ENCODE measurements around the gene DNAJB11.
"Not testable (repeated sequence)": the region's sequence is repeated elsewhere in the genome, so short reads cannot be mapped to it uniquely, and the experiment has no call there.

The DNAJB11 gene

DNA sequence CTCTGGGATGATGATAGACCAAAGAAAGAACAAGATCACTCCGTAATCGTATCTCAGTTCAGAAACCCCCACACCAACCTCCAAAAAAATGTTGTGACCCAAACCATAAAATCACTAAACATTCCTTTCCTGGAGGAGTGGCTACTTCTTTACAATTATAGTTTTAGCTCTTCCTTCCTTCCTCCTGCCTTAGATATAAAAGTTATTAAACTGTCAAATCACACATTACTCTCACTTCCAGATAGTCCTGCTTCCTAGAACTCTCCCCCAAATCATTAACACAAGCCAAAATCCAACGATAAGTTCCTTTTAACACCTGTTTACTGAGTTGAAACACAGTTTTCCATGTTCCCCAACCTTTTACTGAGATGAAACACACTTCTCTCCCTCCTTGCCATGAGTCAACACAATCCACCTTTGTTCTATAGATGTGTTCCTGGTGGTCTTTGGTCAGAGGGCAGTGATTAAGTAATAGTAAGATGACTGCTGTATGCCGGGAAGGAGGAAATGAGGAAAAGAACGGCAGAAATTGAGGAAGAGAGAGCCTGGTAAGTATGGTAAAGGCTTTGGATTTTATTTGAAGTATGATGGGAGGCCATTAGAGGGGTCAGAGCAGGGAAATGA lies 18.0 kb upstream of the DNAJB11 start:
- DNase-seq (ENCODE audit: low spot score): no peak

DNA sequence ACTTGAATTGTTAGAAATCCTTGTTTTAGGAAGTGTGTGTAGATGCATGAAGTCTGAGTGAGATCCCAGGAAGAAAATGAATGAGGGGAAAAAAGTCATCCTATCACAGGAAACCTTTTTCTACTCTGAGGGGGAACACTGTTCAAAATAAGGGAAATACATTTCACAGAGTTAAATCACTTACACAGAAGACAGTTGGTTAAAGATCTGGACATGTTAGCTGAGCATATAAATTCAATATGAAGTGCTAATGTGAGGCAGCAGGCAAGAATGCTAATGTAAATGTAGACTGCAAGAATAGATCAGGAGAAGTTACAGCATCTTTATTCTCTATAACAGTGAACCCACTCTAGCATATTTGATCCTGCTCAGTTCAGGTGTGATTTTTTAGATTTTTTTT lies 5.9 kb upstream of the DNAJB11 start:
- DNase-seq (ENCODE audit: low spot score): no peak

DNA sequence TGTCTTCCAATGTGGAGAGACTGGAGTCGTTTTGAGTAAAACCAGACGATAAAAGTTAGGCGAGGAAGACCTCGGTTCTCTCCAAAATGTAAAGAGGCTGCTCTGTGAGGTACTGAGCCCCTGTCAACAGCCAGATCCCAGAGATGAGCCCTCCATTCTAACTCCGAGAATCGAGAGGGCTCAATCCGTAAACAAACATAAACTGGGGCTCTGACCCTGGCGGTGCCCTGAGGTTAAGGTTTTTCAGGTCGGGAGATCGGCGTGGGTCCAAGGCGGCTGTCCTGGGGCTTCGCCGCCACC lies 3.8 kb upstream of the DNAJB11 start:
- DNase-seq (ENCODE audit: low spot score): no peak

DNA sequence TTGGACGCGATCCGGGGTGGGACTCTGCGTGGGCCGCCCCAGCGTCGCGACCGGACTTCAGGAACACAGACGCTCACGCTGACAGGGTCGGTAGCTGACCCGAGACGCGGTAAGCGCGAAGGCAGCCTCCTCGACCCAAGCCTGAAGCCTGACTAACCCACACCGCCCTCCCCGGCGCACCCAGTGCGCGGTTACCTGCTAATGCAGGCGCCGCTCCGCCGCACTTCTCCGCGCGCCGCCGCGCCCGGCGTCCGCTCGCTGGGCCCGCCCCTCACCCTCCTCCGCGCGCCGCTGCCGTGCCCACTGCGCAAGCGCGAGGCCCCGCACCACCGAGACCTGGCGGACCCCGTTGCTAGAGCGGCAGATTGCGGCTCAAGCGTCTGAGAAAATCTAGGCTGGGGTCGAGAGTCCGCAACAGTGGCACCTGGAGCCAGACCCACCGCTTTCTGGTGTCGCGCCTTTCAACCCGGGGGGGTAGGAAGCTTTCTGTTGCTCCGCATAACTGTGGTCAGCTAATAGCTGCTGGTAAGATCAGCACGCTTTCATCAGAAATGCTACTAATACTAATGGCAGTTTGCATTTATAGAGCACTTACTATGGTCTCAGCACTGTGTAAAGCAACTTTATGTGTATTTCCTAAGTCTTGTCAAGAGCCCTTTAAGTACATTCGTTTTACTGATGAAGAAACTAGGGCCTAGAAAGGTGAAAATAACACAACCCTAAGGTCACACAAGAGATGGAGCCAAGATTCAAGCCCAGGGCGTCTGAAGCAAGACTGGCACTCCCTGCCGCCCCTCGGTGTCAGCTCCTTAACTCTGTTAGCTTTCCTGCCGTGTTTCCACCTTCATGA lies 3.2 kb upstream of the DNAJB11 start, which contains the start of gene TBCCD1:
TBCCD1 (minus strand) TSS at position 268 of the 850 bp plus-strand sequence. CDS start 3,010 bp downstream, outside the sequence.
- DNase-seq (ENCODE audit: low spot score): peak; percentile 87

DNA sequence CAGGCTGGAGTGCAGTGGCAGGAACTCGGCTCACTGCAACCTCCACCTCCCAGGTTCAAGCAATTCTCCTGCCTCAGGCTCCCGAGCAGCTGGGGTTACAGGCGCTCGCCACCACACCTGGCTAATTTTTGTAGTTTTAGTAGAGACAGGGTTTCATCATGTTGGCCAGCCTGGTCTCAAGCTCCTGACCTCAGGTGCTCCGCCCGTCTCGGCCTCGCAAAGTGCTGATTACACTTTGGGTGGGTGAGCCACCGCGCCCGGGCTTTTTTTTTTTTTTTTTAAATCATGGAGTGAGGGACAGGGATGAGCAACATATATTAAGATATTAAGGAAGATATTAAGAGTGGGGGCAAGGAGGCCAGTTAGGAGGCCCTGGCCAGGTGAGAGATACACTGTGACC lies 1.2 kb upstream of the DNAJB11 start:
- not testable (repeated sequence) for DNase-seq (ENCODE audit: low spot score)

DNA sequence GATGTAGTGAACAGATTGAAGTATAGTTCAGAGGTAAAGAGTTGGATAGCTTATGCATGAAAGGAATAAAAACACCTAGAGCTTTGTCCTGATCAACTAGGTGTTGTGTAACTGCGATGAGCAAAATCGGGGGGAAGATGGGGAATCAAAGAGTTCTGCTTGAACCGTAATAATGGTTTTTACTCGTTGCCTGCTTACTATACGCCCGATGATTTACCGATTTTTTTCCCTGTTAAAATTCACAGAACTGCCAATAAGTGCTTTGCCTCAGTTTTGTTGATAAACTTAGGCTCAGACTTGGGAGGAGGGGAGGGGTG lies 783 bp upstream of the DNAJB11 start:
- no peak for DNase-seq (ENCODE audit: low spot score)

DNA sequence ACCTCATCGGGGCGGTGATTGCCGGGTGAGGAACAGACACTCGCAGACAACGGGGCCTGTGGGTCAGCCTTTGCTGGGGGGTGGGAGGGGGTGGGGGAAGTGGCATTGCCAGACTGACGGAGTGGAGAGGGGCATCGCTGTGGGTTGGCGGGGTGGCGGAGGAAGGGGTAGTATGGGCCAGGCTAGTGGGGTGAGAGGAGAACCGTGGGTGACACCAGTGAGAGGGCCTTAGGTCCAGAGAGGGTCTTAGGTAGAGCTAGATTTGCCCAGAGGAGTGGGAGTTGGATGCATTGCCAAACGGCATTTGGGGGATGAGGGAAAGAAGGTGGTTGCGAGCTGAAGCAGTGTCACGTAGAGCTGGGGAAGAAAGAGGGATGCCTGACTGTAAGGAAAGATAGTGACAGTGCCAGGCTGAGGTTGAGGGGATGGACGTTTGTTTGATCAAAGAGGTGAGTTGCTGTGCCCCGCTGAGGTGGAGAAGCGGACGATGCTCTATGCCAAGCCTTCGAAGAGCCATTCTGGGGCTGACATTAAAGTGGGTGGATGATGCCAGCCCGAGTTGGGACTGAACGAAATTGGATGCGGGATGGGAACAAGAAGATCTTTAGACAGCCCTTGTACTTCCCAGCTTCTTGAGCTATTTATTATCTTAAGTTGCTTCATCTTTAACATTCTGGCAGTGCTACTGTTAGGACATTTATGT lies 572 bp downstream of the DNAJB11 start:
- DNase-seq (ENCODE audit: low spot score): no peak

DNA sequence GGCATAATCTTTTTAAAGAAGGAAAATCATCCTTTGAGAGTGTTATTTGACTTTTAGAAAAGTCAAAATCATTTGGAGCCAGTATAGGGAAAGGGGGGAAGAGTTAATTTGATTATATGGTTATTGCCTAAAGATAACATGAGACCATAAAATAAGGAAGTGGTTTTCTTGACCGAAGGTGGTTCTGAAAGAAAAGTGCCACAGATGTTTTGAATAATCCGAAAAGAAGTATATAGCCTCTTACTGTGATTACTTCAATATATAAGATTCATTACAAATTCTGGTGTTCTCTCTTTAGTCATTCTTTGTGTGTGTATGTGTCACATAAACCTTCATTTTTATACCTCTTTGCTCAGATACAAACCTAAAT lies 1.1 kb downstream of the DNAJB11 start:
- no peak for DNase-seq (ENCODE audit: low spot score)

DNA sequence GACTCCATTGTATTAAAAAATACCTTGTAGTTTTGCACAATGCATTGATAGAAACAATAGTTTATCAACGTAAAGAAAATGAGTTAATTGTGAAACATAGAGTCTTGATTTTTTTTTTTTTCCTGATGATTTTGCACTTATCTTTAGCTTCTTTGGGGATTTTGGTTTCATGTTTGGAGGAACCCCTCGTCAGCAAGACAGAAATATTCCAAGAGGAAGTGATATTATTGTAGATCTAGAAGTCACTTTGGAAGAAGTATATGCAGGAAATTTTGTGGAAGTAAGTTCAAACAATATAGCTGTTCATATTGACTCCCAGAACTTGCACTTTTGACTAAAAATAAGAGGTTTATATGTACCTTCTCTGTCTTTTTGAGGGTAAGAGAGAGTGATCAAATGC lies 7.0 kb downstream of the DNAJB11 start:
- no peak for DNase-seq (ENCODE audit: low spot score)

DNA sequence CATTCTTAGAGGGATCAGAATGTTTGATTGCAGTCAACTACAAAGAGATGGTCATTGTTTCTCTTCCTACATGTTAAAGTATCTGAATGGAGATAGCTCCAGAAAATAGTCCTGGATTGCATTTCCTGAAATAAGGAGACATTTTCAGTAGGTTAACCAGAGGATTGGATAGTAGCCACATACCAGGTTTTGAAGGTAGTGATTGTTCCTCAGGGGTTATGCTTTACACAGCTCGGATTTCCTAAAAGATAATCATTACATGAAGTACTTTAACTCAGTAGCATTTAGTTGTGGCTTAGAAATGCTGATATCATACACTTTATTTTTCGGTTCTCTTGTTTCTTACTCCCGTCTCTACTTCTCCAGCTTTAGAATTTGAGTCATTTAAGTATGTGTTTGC lies 10.3 kb downstream of the DNAJB11 start:
- no peak for DNase-seq (ENCODE audit: low spot score)

DNA sequence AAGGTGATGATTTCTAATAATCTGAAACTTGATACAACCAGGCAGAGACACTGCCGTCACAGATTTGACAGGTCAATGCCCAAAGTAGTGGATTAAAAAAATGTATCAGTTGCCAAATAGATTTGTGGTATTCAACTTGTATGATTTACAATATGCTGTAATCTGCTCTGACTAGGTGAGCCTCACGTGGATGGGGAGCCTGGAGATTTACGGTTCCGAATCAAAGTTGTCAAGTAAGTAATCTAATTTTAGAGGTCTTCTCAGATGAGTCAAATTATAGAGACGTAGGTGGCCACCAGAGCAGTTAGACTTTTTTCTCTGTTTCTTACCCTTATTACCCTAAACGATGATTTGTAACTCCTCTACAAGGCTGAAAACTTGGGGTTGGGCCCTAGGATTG lies 12.0 kb downstream of the DNAJB11 start:
- no peak for DNase-seq (ENCODE audit: low spot score)

DNA sequence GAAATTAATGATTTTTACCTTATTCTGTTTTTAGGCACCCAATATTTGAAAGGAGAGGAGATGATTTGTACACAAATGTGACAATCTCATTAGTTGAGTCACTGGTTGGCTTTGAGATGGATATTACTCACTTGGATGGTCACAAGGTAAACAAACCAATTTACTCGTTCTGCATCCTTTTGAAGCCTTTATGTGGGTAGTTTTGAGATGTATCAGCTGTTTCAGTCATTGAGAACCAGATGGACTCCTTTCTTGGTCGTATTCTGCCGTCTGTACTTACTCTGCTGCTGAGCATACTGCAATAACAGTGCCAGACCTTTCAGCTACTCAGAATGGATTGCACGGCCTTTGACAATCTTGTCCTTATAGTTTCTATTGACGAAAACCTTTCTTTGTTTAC lies 13.3 kb downstream of the DNAJB11 start:
- DNase-seq (ENCODE audit: low spot score): no peak

DNA sequence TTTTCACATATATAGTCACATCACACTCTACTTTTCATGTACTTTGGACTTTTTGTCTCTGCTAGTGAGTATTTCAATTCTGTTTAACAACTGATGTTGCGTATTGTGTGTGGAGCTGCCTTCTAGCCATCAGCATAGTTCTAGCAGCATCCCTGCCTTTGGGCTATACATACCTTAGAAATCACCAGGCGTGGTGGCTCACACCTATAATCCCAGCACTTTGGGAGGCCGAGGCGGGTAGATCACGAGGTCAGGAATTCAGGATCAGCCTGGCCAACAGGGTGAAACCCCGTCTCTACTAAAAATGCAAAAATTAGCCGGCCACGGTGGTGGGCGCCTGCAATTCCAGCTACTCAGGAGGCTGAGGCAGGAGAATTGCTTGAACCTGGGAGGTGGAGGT lies 15.7 kb downstream of the DNAJB11 start:
- not testable (repeated sequence) for DNase-seq (ENCODE audit: low spot score)

DNA sequence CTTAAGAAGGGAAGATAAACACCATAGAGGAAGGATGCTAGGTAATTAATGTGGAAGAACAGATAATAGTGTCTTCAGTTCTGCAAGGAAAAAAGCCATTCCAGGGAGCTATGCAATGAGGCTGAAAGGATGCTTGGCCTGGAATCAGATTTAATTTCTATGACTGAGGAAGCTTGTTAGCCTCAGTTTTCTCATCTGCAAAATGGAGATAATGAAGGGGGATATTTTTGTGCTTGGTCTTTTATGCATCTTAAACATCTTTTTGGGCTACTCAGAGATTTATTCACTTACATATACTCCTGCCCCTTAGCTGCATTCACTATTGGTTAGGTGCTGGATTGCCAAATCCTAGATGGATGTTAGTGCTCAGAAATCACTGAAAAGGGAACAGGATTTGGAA lies 16.7 kb downstream of the DNAJB11 start:
- DNase-seq (ENCODE audit: low spot score): no peak

DNA sequence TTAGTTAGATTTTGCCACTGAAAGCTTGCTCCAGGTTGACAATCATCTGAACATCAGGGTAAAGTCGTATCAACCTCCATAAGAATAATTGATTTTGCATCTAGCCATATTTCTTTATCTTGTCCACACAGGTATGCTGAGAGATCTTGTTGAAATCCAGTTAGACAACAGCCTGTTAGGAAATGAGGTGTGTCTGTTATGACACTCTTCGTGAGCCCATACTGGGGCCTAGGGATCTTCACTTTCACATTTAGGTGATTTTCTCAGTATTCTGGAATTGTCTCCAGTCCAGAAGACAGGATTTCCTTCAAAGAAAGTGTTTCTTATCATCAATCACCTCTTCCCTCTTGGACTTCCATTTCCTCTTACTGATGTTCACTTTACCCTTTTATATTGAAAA lies 18.1 kb downstream of the DNAJB11 start:
- no peak for DNase-seq (ENCODE audit: low spot score)

DNA sequence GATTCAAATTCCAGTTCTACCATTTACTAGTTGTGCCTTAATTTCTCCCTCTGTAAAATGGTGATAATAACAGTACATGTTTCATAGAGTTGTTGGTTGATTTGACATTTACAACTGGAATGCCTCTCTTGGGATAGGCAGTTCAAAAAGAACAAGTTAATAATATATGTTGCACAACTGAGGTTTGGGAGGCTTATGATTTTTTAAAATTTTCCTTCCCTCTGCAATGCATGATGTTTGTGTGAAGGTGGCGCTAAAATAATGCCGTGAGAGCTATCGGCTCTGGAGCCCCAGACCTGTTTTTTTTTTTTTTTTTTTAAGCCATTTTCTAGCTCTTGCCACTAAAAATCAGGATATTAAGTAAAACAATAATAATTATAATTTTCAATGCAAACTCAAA lies 18.6 kb downstream of the DNAJB11 start:
- no peak for DNase-seq (ENCODE audit: low spot score)

DNA sequence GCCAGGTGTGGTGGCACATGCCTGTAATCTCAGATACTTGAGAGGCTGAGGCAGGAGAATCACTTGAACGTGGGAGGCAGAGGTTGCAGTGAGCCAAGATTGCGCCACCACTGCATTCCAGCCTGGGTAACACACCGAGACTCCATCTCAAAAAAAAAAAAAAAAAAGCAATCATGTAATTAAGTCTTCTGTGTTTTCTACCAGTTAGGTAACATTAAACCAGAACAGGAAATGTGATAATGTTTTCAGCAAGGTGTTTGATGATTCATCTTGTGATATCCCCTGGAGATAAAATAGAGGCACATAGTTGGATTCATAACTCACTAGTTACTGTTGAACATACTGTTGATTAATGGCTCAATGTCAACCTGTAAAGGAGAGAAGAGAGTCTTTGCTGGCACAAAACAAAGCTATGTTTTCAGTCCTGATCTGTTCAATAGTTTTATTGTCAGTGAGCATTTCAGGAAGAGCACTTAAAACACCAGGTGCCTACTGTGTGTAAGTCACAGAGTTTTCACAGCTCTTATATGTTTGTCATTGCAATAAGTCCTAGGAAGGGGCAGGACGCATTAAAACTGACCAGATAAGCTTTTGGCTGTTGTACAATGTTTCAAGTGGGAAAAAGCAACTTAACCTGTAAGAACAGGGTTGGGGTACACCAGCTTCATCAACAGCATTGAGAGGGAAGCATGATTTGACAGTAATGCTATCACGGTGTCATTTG lies 19.5 kb downstream of the DNAJB11 start:
- DNase-seq (ENCODE audit: low spot score): no peak

DNA sequence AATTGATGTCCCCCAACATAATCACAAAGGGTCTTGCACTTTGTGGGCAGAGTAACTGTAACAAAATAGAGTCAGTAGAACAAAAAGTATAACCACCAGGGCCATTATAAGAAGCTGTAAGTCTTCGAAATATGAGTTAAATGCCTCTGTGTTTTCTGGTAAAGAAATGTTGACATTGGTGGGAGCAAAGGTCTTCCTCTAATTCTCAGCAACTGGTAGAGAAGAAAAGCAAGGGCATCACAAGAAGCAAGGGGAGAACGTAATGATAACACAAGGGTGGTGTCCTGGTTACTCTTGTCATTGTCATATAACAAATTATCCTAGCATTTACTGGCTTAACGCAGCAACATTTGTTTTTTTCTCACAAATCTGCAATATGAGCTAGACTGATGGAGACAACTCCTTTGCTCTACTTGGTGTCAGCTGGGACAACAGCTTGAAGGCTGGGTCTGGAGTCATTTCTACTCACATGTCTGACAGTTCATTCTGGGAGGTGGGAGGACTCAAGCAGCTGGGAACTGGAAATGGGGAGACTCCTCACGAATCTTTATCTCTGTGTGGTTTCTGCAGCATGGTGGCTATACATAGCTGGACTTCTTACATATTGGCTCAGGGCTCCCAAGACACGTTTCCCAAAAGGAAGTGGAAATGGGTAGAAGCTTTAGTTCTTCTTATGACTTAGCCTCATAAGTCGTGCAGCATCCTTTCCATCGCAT lies 20.2 kb downstream of the DNAJB11 start:
- DNase-seq (ENCODE audit: low spot score): no peak

DNA sequence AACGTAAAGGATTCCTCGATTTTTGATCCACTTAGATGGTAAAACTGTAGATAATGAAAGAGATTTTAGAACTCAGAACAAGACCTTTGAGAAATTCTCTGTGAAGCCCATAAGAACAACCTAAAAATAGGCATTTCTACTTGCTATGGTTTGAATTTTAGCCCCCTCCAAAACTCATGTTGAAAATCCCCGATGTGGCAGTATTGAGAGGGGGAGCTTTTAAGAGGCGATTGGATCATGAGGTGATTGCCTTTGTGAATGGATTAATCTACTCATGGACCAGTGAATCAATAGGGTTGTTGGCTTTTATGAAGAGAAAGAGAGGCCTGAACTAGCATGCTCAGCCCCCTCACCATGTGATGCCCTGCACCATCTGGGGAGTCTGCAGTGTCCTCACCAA lies 22.2 kb downstream of the DNAJB11 start:
- DNase-seq (ENCODE audit: low spot score): no peak

DNA sequence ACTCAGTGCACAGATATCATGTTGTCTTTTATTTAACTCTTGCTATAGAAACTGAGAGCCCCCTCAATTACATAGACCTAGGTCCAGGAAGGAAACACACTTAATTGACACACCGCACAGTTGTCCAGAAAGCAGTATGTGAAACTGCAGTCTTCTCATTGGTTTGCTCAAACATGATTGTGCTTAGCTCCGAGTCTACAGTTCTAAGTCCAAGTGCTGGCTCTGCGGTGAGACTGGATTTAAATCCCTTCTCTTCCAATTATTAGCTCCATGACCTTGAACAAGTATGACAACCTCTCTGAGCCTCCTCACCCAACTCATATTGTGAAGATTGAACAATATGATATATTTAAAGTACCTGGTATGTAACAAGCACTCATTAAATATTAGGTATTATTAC lies 23.3 kb downstream of the DNAJB11 start:
- no peak for DNase-seq (ENCODE audit: low spot score)

DNA sequence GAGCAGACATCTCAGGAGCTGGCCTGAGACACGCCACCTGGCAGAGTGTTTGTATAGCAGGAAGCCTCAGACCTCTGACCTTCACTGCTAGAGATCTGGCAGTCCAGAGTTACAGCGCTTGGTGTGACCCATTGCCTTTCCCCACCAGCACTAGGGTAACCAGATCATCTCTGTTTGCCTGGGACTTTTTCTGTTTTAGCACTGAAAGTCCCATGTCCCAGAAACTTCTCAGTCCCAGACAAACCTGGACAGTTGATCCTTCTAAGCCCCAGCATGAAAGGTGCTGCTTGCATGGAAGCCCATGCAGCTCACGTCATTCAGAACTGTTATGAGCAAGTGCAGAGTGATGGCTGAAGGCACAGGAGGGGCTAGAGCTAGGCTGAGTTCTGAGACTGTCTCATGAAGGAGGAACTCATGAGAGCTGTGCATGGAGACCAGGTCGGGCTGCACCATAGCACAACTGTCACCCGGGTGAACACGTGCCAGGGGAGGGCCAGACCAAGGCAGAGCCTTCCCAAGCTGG lies 24.1 kb downstream of the DNAJB11 start:
- DNase-seq (ENCODE audit: low spot score): no peak
